Activated T-cell treated with anti-CD3 and anti-CD28 coated beads, Interleukin-2, amount 50 U/mL, for 72 hours (primary cell): ENCODE measurements around the gene AMHR2. TPM values are rescaled to one million over a fixed set of nuclear protein-coding genes. Genes with fewer than 3 reads are reported as not detected.

ENCODE experiments used
- total RNA-seq, 2 donors: library from RNA; stranded (reverse); gene quantifications; one replicate each; pipeline ENCODE4 v1.2.3, GENCODE V29; 2022

Gene AMHR2
- total RNA-seq, 2 donors from 2014 or later: not detected

Other genes starting within 250 kb of the AMHR2 start
- 10 to 100 TPM; 44.2 to 49.5 TPM for gene ZNF740, start 243.1 kb upstream of the AMHR2 start, total RNA-seq
- gene CSAD, start 242.9 kb upstream of the AMHR2 start, total RNA-seq: 10 to 100 TPM; 42.7 to 45.2 TPM
- gene ITGB7, start 216.6 kb upstream of the AMHR2 start, total RNA-seq: 100 to 1,000 TPM in 1 of 2 donors, 10 to 100 TPM in 1; 88.0 to 111 TPM
- 10 to 100 TPM; 36.7 to 37.3 TPM for gene RARG, start 191.6 kb upstream of the AMHR2 start, total RNA-seq
- gene ESPL1, start 155.6 kb upstream of the AMHR2 start, total RNA-seq: 10 to 100 TPM; 71.9 to 75.5 TPM
- gene PFDN5, start 128.3 kb upstream of the AMHR2 start, total RNA-seq: 100 to 1,000 TPM; 301 to 318 TPM
- 10 to 100 TPM; 83.5 to 89.9 TPM for gene MYG1, start 124.2 kb upstream of the AMHR2 start, total RNA-seq
- gene AAAS, start 102.2 kb upstream of the AMHR2 start, total RNA-seq: 100 to 1,000 TPM in 1 of 2 donors, 10 to 100 TPM in 1; 99.0 to 118 TPM
- not detected for gene SP7, start 87.5 kb upstream of the AMHR2 start, total RNA-seq
- gene SP1, start 43.7 kb upstream of the AMHR2 start, total RNA-seq: 100 to 1,000 TPM; 110 to 121 TPM
- gene PRR13, start 17.9 kb downstream of the AMHR2 start, total RNA-seq: 100 to 1,000 TPM; 109 to 145 TPM
- gene PCBP2, start 28.2 kb downstream of the AMHR2 start, total RNA-seq: 1,000 to 10,000 TPM; 1,155 to 1,265 TPM
- gene MAP3K12, start 75.6 kb downstream of the AMHR2 start, total RNA-seq: 10 to 100 TPM; 18.8 to 23.7 TPM
- 10 to 100 TPM; 37.7 to 40.7 TPM for gene TARBP2, start 77.4 kb downstream of the AMHR2 start, total RNA-seq
- 1 to 10 TPM in 1 of 2 donors, not detected in 1; 1.3 TPM for gene NPFF, start 83.6 kb downstream of the AMHR2 start, total RNA-seq
- 10 to 100 TPM; 27.4 to 28.1 TPM for gene ATF7, start 202.5 kb downstream of the AMHR2 start, total RNA-seq